GM19240 (cell line): ENCODE data around the gene MC1R.
"Not testable (repeated sequence)": the region's sequence is repeated elsewhere in the genome, so short reads cannot be mapped to it uniquely, and the experiment has no call there.

Experiments used
- DNase-seq: peaks from one replicate; pipeline ENCODE4 v3.0.0; 2011; ENCODE audit warnings: low spot score; ENCODE audit not compliant: insufficient read length

Gene MC1R

GRCh38 chr16:89918453-89919347 is at the start of gene MC1R:
TSS of gene MC1R (plus strand) at chr16:89918862. CDS start at chr16:89919259, 397 bp downstream.
- no peak for DNase-seq

GRCh38 chr16:89869911-89870310 is 48.8 kb upstream of the MC1R start:
- no peak for DNase-seq

GRCh38 chr16:89870440-89870839 is 48.2 kb upstream of the MC1R start:
- no peak for DNase-seq

- no peak for DNase-seq
These were observed 46.8 kb upstream of the MC1R start for GRCh38 chr16:89871895-89872294.

GRCh38 chr16:89873109-89873971 is 45.3 kb upstream of the MC1R start, which contains the start of gene TCF25:
TSS of gene TCF25 (plus strand) at chr16:89873592. CDS start at chr16:89873668, 76 bp downstream.
- peak; percentile 48 for DNase-seq

- peak; percentile 75 for DNase-seq
These were observed 44.5 kb upstream of the MC1R start for GRCh38 chr16:89873972-89874689.

GRCh38 chr16:89879123-89879522 is 39.5 kb upstream of the MC1R start:
- not testable (repeated sequence) for DNase-seq

GRCh38 chr16:89880477-89881367 is 37.9 kb upstream of the MC1R start:
- no peak for DNase-seq

- no peak for DNase-seq
These were observed 37.3 kb upstream of the MC1R start for GRCh38 chr16:89881368-89881730.

- DNase-seq = no peak
These were observed 35.2 kb upstream of the MC1R start for GRCh38 chr16:89883346-89884040.

GRCh38 chr16:89884041-89884421 is 34.6 kb upstream of the MC1R start:
- DNase-seq = no peak

- DNase-seq = no peak
These were observed 31.4 kb upstream of the MC1R start for GRCh38 chr16:89887243-89887642.

- DNase-seq = no peak
These were observed 28.5 kb upstream of the MC1R start for GRCh38 chr16:89890200-89890599.

- no peak for DNase-seq
These were observed 27.6 kb upstream of the MC1R start for GRCh38 chr16:89890886-89891657.

- DNase-seq = no peak
These were observed 26.5 kb upstream of the MC1R start for GRCh38 chr16:89892055-89892630.

- DNase-seq = no peak
These were observed 26.0 kb upstream of the MC1R start for GRCh38 chr16:89892635-89893034.

GRCh38 chr16:89893642-89894548 is 24.8 kb upstream of the MC1R start:
- DNase-seq = no peak
